SK-N-SH (cell line): ENCODE measurements around the gene COL25A1. TPM values are rescaled to one million over a fixed set of nuclear protein-coding genes. Genes with fewer than 3 reads are reported as not detected.
"Not testable (repeated sequence)": the region's sequence is repeated elsewhere in the genome, so short reads cannot be mapped to it uniquely, and the experiment has no call there.

ENCODE experiments used
- CTCF ChIA-PET: fragments of 300-600, 350-600 bp; formaldehyde crosslinking; extraction: SDS; loops from one replicate; lab custom pipeline; 2021; lab: Yijun Ruan, JAX
- POLR2A ChIA-PET: fragments of 350-600 bp; sonication (Branson Sonifier 250); formaldehyde crosslinking; extraction: SDS; loops from one replicate; lab custom pipeline; 2020; ENCODE audit warnings: antibody characterized with exemption, inconsistent platforms; lab: Yijun Ruan, JAX
- DNase-seq: peaks from one replicate; pipeline ENCODE4 v3.0.0; 2012
- H2AFZ ChIP-seq: fragments of 200-600 bp; sonication (generic); 2 replicates; pipeline ENCODE4 v1.8.1; 2016; ENCODE audit warnings: antibody characterized with exemption, mild to moderate bottlenecking, low read depth
- H3F3A ChIP-seq: fragments of 200-600 bp; sonication (generic); replicated peaks from 2 replicates; pipeline ENCODE3; 2016; ENCODE audit warnings: antibody characterized with exemption, mild to moderate bottlenecking; ENCODE audit not compliant: insufficient read depth
- H3K27ac ChIP-seq, 2 experiments: fragments of 200-500 bp in 1 of 2; fragments of 200-600 bp in 1 of 2; sonication (Bioruptor generic) in 1 of 2; sonication (generic), shearing (Covaris generic) in 1 of 2; 2 replicates each; pipeline versions ENCODE4 v1.5.1 to v1.6.1; 2014 to 2016; ENCODE audit warnings: low read depth in 2 of 2, inconsistent platforms in 1 of 2, low read length in 1 of 2, mild to moderate bottlenecking in 1 of 2, mixed read lengths in 1 of 2
- H3K27me3 ChIP-seq: fragments of 200-600 bp; sonication (generic), shearing (Covaris generic); 2 replicates; pipeline ENCODE4 v1.6.1; 2016; ENCODE audit warnings: mixed run types; ENCODE audit not compliant: insufficient read depth
- H3K36me3 ChIP-seq, 2 experiments: fragments of 200-500 bp in 1 of 2; fragments of 200-600 bp in 1 of 2; sonication (Bioruptor generic) in 1 of 2; sonication (generic) in 1 of 2; replicated peaks in 1 of 2; 2 replicates each; pipeline versions ENCODE3 to v1.5.1; 2014 to 2016; ENCODE audit warnings: low read length in 1 of 2, mild to moderate bottlenecking in 1 of 2; ENCODE audit not compliant: insufficient read depth in 2 of 2, control insufficient read depth in 1 of 2
- H3K4me1 ChIP-seq, 2 experiments: fragments of 200-500 bp in 1 of 2; fragments of 200-600 bp in 1 of 2; sonication (Bioruptor generic) in 1 of 2; sonication (generic), shearing (Covaris generic) in 1 of 2; 2 replicates each; pipeline versions ENCODE4 v1.5.1 to v1.6.1; 2014 to 2016; ENCODE audit warnings: low read depth in 1 of 2, low read length in 1 of 2, mixed run types in 1 of 2; ENCODE audit not compliant: insufficient read depth in 2 of 2, control insufficient read depth in 1 of 2
- H3K4me2 ChIP-seq: fragments of 200-600 bp; sonication (generic), shearing (Covaris generic); 2 replicates; pipeline ENCODE4 v1.6.1; 2017; ENCODE audit warnings: mixed run types
- H3K4me3 ChIP-seq, 2 experiments: fragments of 200-500 bp in 1 of 2; fragments of 200-600 bp in 1 of 2; sonication (Bioruptor generic) in 1 of 2; sonication (generic), shearing (Covaris generic) in 1 of 2; 2 replicates each; pipeline versions ENCODE4 v1.5.1 to v1.8.1; 2014 to 2016; ENCODE audit warnings: low read depth in 2 of 2, inconsistent platforms in 1 of 2, low read length in 1 of 2, mild to moderate bottlenecking in 1 of 2, mixed read lengths in 1 of 2, moderate library complexity in 1 of 2
- H3K79me2 ChIP-seq: fragments of 200-600 bp; sonication (generic); 2 replicates; pipeline ENCODE4 v1.8.1; 2017; ENCODE audit warnings: mild to moderate bottlenecking; ENCODE audit not compliant: insufficient read depth
- H3K9ac ChIP-seq: fragments of 200-600 bp; sonication (generic); 2 replicates; pipeline ENCODE4 v1.6.1; 2017; ENCODE audit warnings: mixed run types
- H3K9me2 ChIP-seq: fragments of 200-600 bp; sonication (generic); 2 replicates; pipeline ENCODE4 v1.6.1; 2017; ENCODE audit warnings: mixed run types
- H3K9me3 ChIP-seq: fragments of 200-600 bp; sonication (generic); 2 replicates; pipeline ENCODE4 v1.6.1; 2017; ENCODE audit warnings: mixed run types, mild to moderate bottlenecking, moderate library complexity
- H4K20me1 ChIP-seq: fragments of 200-600 bp; sonication (generic); 2 replicates; pipeline ENCODE4 v1.6.1; 2017; ENCODE audit warnings: mild to moderate bottlenecking, mixed run types; ENCODE audit not compliant: insufficient read depth
- CHD2 ChIP-seq: fragments of 150-350 bp; IDR thresholded peaks from 2 replicates; pipeline ENCODE4 v1.6.1; 2018; ENCODE audit warnings: low read length; ENCODE audit not compliant: partially characterized antibody
- CTCF ChIP-seq: fragments of 200-600 bp; sonication (generic); IDR thresholded peaks from 2 replicates; pipeline ENCODE4 v1.6.1; 2017; ENCODE audit warnings: antibody characterized with exemption, mild to moderate bottlenecking, moderate library complexity
- FOXJ3 ChIP-seq: sonication (generic); formaldehyde crosslinking; IDR thresholded peaks from 2 replicates; pipeline ENCODE4 v1.5.1; 2020; ENCODE audit warnings: mild to moderate bottlenecking, missing genetic modification reagents
- JUND ChIP-seq: IDR thresholded peaks from 2 replicates; pipeline ENCODE4 v1.4.0; 2012
- NFIC ChIP-seq: IDR thresholded peaks from 2 replicates; pipeline ENCODE4 v1.4.0; 2012; ENCODE audit warnings: borderline replicate concordance
- RAD21 ChIP-seq: IDR thresholded peaks from 2 replicates; pipeline ENCODE4 v1.6.1; 2012; ENCODE audit warnings: mild to moderate bottlenecking, low read length
- REST ChIP-seq: IDR thresholded peaks from 2 replicates; pipeline ENCODE4 v1.6.1; 2012; ENCODE audit warnings: mild to moderate bottlenecking, low read depth, low read length, moderate library complexity
- SMC3 ChIP-seq: IDR thresholded peaks from 2 replicates; pipeline ENCODE4 v1.6.1; 2012; ENCODE audit warnings: low read depth, low read length, improper control_type of control experiment
- TAF1 ChIP-seq: IDR thresholded peaks from 2 replicates; pipeline ENCODE4 v1.6.1; 2012; ENCODE audit warnings: low read depth, mild to moderate bottlenecking, low read length, moderate library complexity, borderline replicate concordance
- USF1 ChIP-seq: IDR thresholded peaks from 2 replicates; pipeline ENCODE4 v1.4.0; 2012; ENCODE audit warnings: low read depth, borderline replicate concordance
- WGBS: methylation state at CpG from one replicate; pipeline ENCODE4 v1.1.6; 2017; ENCODE audit warnings: low lambda C conversion rate; 5-methylcytosine and 5-hydroxymethylcytosine counted together
- polyA plus RNA-seq, 3 experiments: library from polyadenylated mRNA; depleted of rRNA; stranded (reverse); fragments of >200 nt; gene quantifications; 2 replicates each; pipeline ENCODE4 v1.2.3, GENCODE V29; 2012

Gene COL25A1
- polyA plus RNA-seq, 1 of the 3 experiments (the other 2 are of a cell fraction), result not detected

- Histone ChIP-seq H3K9me3 (no peaks in the 10 kb centered on the region), H3F3A (no peaks in the 10 kb centered on the region), H2AFZ (no peak overlapping the region), H3K36me3 (no peaks in the 10 kb centered on the region), H3K4me2 (no peak overlapping the region), H3K9me2 (no peaks in the 10 kb centered on the region), H3K79me2 (no peaks in the 10 kb centered on the region), H3K9ac (no peak overlapping the region), H3K27ac (no peak overlapping the region), H3K4me3 (no peak overlapping the region), H3K4me1 (peaks cover 0 to 20% of the 10 kb centered on the region in 2 experiments; a peak in 1 of 4 replicates), H3K27me3 (no peaks in the 10 kb centered on the region; the same call in 1 of the 2 replicates), H4K20me1 (no peaks in the 10 kb centered on the region)
- DNase-seq, result no peak
- 0% methylated on average over 1 of the region's 1 CpG for WGBS
- no peak for TF ChIP-seq FOXJ3
- no peak for TF ChIP-seq RAD21
- no peak for TF ChIP-seq USF1
- TF ChIP-seq REST, result no peak
- no peak for TF ChIP-seq SMC3
- TF ChIP-seq NFIC, result no peak
- no peak for TF ChIP-seq CTCF
- TF ChIP-seq JUND, result no peak
- no peak for TF ChIP-seq CHD2
- TF ChIP-seq TAF1, result no peak
- ChIA-PET CTCF (no interaction called here), POLR2A (no interaction called here)
These were observed 427.7 kb downstream of the COL25A1 start for GRCh38 chr4:108874806-108875205.

- H3K9me2 ChIP-seq, H4K20me1 ChIP-seq, H3K36me3 ChIP-seq, H3K4me1 ChIP-seq, H3K4me2 ChIP-seq, CTCF ChIA-PET, POLR2A ChIA-PET, H3K4me3 ChIP-seq, H3K79me2 ChIP-seq, H3K27me3 ChIP-seq, H3K27ac ChIP-seq, H3F3A ChIP-seq, DNase-seq, H2AFZ ChIP-seq, H3K9me3 ChIP-seq, H3K9ac ChIP-seq: not testable (repeated sequence)
- WGBS, result 27% methylated on average over 9 of the region's 9 CpGs
These were observed 432.5 kb downstream of the COL25A1 start for GRCh38 chr4:108869970-108870369.
